ENCODE data around the gene ADA.

DNA sequence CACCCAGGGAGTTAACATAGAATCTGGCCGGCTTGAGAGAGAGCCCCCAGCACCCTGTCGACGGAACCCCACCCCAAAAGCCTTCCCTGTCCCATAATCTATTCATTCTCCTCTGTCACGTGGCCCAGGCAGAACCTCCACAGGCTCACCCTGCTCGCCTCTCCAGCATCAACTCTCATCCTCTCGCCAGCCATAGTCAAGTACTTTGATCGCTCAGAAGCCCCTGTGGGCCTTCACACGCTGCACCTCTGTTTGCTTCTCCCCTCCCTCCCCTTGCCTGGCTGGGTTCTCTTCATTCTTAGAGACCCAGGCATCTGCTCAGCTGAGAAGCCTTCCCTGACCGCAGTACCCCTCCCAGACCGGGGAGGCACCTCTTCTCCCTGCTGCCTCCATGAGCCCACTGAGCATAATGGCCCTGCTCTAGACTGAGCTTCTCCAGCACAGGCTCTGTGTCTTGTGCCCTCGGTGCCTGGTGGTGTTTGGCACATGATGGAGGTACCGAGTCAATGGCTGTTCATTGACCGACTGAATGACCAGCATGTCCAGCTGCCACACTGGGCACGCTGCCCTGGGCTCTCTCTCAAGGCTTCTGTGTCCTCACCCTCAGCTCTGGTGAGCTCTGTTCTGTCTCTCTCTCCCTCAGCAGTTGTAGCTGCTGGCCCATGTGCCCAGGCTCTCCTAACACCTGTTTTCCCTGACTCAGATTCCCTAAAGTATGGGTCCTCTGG is 35.5 kb downstream of the ADA start:
- TF ChIP-seq, protein P1, sequence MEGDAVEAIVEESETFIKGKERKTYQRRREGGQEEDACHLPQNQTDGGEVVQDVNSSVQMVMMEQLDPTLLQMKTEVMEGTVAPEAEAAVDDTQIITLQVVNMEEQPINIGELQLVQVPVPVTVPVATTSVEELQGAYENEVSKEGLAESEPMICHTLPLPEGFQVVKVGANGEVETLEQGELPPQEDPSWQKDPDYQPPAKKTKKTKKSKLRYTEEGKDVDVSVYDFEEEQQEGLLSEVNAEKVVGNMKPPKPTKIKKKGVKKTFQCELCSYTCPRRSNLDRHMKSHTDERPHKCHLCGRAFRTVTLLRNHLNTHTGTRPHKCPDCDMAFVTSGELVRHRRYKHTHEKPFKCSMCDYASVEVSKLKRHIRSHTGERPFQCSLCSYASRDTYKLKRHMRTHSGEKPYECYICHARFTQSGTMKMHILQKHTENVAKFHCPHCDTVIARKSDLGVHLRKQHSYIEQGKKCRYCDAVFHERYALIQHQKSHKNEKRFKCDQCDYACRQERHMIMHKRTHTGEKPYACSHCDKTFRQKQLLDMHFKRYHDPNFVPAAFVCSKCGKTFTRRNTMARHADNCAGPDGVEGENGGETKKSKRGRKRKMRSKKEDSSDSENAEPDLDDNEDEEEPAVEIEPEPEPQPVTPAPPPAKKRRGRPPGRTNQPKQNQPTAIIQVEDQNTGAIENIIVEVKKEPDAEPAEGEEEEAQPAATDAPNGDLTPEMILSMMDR (conservative IDR thresholded peaks at IDR 0.05 in 1 of 2, IDR thresholded peaks at IDR 0.05 in 1 of 2; ENCODE audit: extremely low read depth in 1 of 2, insufficient read depth in 1 of 2, low read depth in 1 of 2, low read length in 2 of 2), result no peak
- no peak for TF ChIP-seq EZH2 (IDR thresholded peaks at IDR 0.05; ENCODE audit: borderline replicate concordance, low read length)
